ENCODE results near the gene ACOT8. TPM values are rescaled to one million over a fixed set of nuclear protein-coding genes. Genes with fewer than 3 reads are reported as not detected.

Gene ACOT8
- total and polyA plus RNA-seq, 2 donors (not counting 3 experiments of a cell fraction or from before 2014, with no cell fraction given): 15.5 to 50.9 TPM

DNA sequence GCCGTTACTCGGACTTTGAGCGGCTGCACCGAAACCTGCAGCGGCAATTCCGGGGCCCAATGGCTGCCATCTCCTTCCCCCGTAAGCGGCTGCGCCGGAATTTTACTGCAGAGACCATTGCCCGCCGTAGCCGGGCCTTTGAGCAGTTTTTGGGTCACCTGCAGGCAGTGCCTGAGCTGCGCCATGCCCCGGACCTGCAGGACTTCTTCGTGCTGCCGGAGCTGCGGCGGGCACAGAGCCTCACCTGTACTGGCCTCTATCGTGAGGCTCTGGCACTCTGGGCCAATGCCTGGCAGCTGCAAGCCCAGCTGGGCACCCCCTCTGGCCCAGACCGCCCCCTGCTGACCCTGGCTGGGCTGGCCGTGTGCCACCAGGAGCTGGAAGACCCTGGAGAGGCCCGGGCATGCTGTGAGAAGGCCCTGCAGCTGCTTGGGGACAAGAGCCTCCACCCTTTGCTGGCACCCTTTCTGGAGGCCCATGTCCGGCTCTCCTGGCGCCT, 16.4 kb downstream of the ACOT8 start:
- no peak for FAIRE-seq
- no TSS peak for BruUV-seq (replicated peaks)
- H3K36me3 ChIP-seq (ENCODE audit: control insufficient read depth in 2 of 2, extremely low read depth in 1 of 2, insufficient read depth in 2 of 2, low read length in 2 of 2): peaks cover 0 to 30% of the 10 kb centered on the region in 2 experiments

More for the DNA sequence above, 16.4 kb downstream of the ACOT8 start:
- no peak overlapping the region for H3K4me2 ChIP-seq (ENCODE audit: insufficient read depth, low read length)
- no peak overlapping the region for H3K4me3 ChIP-seq (replicated peaks in 1 of 3; ENCODE audit: insufficient read depth in 1 of 3, low read depth in 1 of 3, low read length in 3 of 3)
- no peak overlapping the region for H2AFZ ChIP-seq (ENCODE audit: low read depth, low read length)
- CTCF ChIA-PET: interaction anchor here (0.7 to 1.9 kb wide), 4 partner anchors 9 to 42 kb away, joined by 3 to 6 read pairs (median 4); no protein-coding TSS in a partner anchor
- TF ChIP-seq MYC (IDR thresholded peaks at IDR 0.05; ENCODE audit: low read depth, low read length) (no peak), CTCF (IDR thresholded peaks at IDR 0.05; ENCODE audit: extremely low read depth in 1 of 2, insufficient read depth in 1 of 2, low read depth in 1 of 2, low read length in 2 of 2) (no peak), POLR2A (IDR thresholded peaks at IDR 0.05; ENCODE audit: low read depth, low read length) (no peak), FOS (IDR thresholded peaks at IDR 0.05; ENCODE audit: borderline replicate concordance, insufficient read depth, low read length) (no peak), GATA2 (IDR thresholded peaks at IDR 0.05; ENCODE audit: insufficient read depth, insufficient read length, low read depth, low read length) (no peak)
- DNase-seq (ENCODE audit: low read depth, low spot score): no peak
- intact Hi-C loops (cut with micrococcal nuclease): no loop called here
- dilution Hi-C loops (cut with MboI; ENCODE audit: extremely low pct_ligation_motif_present, low sequenced_read_pairs): no loop called here
- POLR2A ChIA-PET: no interaction called here
- no peaks in the 10 kb centered on the region for H3K79me2 ChIP-seq (ENCODE audit: control insufficient read depth, insufficient read depth, low read length)
- peaks cover 6% of the 10 kb centered on the region for H3K4me1 ChIP-seq (ENCODE audit: control insufficient read depth, extremely low read depth, insufficient read depth, low read length)
- no peak overlapping the region for H3K9ac ChIP-seq (replicated peaks; ENCODE audit: extremely low read depth, insufficient read depth, low read length)
- H3K9me1 ChIP-seq (replicated peaks; ENCODE audit: control insufficient read depth, extremely low read depth, insufficient read depth, low read length): no peaks in the 10 kb centered on the region
- H3K27ac ChIP-seq (ENCODE audit: insufficient read depth, low read depth, low read length): no peak overlapping the region
- no peaks in the 10 kb centered on the region for H3K27me3 ChIP-seq (ENCODE audit: control insufficient read depth in 2 of 2, insufficient read depth in 2 of 2, low read length in 2 of 2)
- no peaks in the 10 kb centered on the region for H3K9me3 ChIP-seq (replicated peaks; ENCODE audit: control insufficient read depth, insufficient read depth, low read length)
- no peaks in the 10 kb centered on the region for H4K20me1 ChIP-seq (replicated peaks; ENCODE audit: control insufficient read depth, extremely low read depth, insufficient read depth, low read length)
